GM12873 (cell line): ENCODE results near the gene SPINK14.

ENCODE experiments used
- TF ChIP-seq, protein P1 (sequence below): IDR thresholded peaks from 2 replicates; pipeline ENCODE4 v1.5.1; 2012; ENCODE audit warnings: low read depth, mild to moderate bottlenecking, moderate library complexity, low read length, control low read depth; ENCODE audit not compliant: insufficient read depth; ENCODE audit errors: missing control alignments

SPINK14 gene

DNA sequence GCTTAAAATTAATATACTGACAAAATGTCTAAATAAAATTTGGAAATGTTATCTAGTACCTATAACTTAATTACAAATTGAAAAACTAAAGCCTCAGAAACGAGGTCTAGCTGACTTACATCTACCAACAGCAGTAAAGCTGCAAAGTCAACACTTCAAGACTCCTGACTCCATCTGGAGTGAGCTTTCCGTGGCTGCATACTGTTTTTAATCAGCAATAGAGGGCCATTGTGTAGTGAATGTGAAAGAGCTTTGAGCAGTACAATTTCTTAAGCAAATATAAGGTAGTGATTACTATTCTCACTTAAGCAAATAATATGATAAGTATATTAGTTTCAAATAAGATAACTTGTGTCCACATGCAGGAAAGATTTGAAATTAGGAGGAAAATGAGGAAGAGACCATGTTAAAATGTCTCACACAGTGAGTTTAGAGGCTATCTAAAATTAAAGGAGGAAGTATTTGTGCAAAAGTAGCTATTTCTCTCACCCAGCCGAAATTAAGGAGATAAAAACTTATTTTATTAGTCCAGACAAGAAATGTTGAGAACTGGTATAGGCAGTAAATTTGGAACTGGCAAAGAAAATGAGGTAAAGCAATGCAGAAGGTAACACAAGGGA is 40.9 kb downstream of the SPINK14 start:
- TF ChIP-seq, protein P1, sequence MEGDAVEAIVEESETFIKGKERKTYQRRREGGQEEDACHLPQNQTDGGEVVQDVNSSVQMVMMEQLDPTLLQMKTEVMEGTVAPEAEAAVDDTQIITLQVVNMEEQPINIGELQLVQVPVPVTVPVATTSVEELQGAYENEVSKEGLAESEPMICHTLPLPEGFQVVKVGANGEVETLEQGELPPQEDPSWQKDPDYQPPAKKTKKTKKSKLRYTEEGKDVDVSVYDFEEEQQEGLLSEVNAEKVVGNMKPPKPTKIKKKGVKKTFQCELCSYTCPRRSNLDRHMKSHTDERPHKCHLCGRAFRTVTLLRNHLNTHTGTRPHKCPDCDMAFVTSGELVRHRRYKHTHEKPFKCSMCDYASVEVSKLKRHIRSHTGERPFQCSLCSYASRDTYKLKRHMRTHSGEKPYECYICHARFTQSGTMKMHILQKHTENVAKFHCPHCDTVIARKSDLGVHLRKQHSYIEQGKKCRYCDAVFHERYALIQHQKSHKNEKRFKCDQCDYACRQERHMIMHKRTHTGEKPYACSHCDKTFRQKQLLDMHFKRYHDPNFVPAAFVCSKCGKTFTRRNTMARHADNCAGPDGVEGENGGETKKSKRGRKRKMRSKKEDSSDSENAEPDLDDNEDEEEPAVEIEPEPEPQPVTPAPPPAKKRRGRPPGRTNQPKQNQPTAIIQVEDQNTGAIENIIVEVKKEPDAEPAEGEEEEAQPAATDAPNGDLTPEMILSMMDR: no peak

DNA sequence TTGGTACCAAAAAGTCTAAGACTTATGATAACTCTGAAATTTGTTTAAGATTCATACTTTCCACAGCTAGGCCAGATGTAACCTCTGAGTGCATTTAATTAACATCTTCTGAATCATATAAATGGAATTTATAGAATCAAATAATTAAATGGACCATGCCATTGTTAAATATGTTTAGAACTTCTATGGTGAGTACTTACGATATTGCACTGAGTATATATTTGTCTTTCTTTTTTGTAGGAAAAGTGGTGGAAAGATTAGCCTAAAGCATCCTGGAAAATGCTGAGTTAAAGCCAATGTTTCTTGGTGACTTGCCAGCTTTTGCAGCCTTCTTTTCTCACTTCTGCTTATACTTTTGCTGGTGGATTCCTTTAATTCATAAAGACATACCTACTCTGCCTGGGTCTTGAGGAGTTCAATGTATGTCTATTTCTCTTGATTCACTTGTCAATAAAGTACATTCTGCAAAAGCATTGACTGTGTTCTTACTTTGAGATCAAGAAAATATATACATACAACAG is 46.4 kb downstream of the SPINK14 start:
- TF ChIP-seq, protein P1: no peak

GRCh38 chr5:148221508-148221907 is 53.2 kb downstream of the SPINK14 start:
- TF ChIP-seq, protein P1: no peak

GRCh38 chr5:148224117-148224742 is 55.9 kb downstream of the SPINK14 start:
- TF ChIP-seq, protein P1: no peak
